Ishikawa (cell line): ENCODE results near the gene CYP2D6.

ENCODE experiments used
- CEBPB ChIP-seq: IDR thresholded peaks from 2 replicates; pipeline ENCODE4 v1.6.1; 2012
- NFIC ChIP-seq: IDR thresholded peaks from 2 replicates; pipeline ENCODE4 v1.6.1; 2012
- RAD21 ChIP-seq: IDR thresholded peaks from 2 replicates; pipeline ENCODE4 v1.6.1; 2012; ENCODE audit warnings: low read depth
- TAF1 ChIP-seq: IDR thresholded peaks from 2 replicates; pipeline ENCODE4 v1.6.1; 2012; ENCODE audit warnings: low read depth, mild to moderate bottlenecking
- TCF12 ChIP-seq: IDR thresholded peaks from 2 replicates; pipeline ENCODE4 v1.6.1; 2012; ENCODE audit warnings: low read depth
- TEAD4 ChIP-seq: IDR thresholded peaks from 2 replicates; pipeline ENCODE4 v1.6.1; 2012
- USF1 ChIP-seq: IDR thresholded peaks from 2 replicates; pipeline ENCODE4 v1.6.1; 2012
- YY1 ChIP-seq: IDR thresholded peaks from 2 replicates; pipeline ENCODE4 v1.6.1; 2012; ENCODE audit warnings: low read depth
- ZBTB7A ChIP-seq: IDR thresholded peaks from 2 replicates; pipeline ENCODE4 v1.6.1; 2012; ENCODE audit warnings: low read depth
- TF ChIP-seq, protein P1 (sequence below): IDR thresholded peaks from 2 replicates; pipeline ENCODE4 v1.6.1; 2012; ENCODE audit warnings: low read depth, mild to moderate bottlenecking
- TF ChIP-seq, protein P2 (sequence below): IDR thresholded peaks from 2 replicates; pipeline ENCODE4 v1.6.1; 2012

GRCh38 chr22:42155053-42155543 lies 24.5 kb upstream of the CYP2D6 start:
- TF ChIP-seq CEBPB (no peak), YY1 (no peak), TAF1 (no peak), USF1 (no peak), TCF12 (no peak), ZBTB7A (no peak), TEAD4 (no peak), NFIC (no peak), RAD21 (no peak)
- TF ChIP-seq, protein P1, sequence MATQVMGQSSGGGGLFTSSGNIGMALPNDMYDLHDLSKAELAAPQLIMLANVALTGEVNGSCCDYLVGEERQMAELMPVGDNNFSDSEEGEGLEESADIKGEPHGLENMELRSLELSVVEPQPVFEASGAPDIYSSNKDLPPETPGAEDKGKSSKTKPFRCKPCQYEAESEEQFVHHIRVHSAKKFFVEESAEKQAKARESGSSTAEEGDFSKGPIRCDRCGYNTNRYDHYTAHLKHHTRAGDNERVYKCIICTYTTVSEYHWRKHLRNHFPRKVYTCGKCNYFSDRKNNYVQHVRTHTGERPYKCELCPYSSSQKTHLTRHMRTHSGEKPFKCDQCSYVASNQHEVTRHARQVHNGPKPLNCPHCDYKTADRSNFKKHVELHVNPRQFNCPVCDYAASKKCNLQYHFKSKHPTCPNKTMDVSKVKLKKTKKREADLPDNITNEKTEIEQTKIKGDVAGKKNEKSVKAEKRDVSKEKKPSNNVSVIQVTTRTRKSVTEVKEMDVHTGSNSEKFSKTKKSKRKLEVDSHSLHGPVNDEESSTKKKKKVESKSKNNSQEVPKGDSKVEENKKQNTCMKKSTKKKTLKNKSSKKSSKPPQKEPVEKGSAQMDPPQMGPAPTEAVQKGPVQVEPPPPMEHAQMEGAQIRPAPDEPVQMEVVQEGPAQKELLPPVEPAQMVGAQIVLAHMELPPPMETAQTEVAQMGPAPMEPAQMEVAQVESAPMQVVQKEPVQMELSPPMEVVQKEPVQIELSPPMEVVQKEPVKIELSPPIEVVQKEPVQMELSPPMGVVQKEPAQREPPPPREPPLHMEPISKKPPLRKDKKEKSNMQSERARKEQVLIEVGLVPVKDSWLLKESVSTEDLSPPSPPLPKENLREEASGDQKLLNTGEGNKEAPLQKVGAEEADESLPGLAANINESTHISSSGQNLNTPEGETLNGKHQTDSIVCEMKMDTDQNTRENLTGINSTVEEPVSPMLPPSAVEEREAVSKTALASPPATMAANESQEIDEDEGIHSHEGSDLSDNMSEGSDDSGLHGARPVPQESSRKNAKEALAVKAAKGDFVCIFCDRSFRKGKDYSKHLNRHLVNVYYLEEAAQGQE: no peak
- TF ChIP-seq, protein P2, sequence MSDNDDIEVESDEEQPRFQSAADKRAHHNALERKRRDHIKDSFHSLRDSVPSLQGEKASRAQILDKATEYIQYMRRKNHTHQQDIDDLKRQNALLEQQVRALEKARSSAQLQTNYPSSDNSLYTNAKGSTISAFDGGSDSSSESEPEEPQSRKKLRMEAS: no peak
